Measurements from ENCODE around the gene KCNN1. TPM values are rescaled to one million over a fixed set of nuclear protein-coding genes. Genes with fewer than 3 reads are reported as not detected.

Gene KCNN1
- total RNA-seq, 2 donors from 2014 or later: 0.56 to 0.63 TPM

DNA sequence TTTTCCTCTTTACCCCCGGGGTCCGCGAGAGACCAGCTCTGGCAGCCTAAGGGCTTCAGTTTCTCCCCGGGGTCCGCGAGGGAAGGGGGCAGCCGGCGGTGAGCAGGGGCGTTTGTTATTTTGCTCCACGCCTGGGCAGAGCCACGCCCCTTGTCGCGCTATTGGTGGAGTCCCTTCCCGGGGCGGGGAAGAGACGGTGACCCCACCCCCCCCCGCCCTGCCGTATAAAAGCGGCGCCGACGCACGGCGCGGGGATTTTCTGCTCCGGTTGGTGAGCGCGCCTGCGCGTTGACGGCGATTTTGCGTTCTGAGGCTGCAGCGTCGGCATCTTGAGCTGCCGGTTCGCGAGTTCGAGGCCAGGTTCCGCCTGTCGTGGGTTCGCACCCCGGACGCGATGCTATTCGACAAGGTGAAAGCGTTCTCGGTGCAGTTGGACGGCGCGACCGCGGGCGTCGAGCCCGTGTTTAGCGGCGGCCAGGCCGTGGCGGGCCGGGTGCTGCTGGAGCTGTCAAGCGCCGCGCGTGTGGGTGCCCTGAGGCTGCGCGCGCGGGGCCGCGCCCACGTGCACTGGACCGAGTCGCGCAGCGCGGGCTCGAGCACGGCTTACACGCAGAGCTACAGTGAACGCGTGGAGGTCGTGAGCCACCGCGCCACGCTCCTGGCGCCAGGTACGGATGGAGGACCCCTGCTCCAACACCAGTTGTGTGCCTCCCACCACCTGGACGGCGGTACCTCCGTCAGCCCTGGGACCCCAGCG, 41.2 kb downstream of the KCNN1 start, which contains the start of gene ARRDC2:
Gene ARRDC2 (plus strand): TSS at position 254 of the 757 bp plus-strand sequence. CDS start 141 bp downstream, at position 395.
- TF ChIP-seq, protein P1, sequence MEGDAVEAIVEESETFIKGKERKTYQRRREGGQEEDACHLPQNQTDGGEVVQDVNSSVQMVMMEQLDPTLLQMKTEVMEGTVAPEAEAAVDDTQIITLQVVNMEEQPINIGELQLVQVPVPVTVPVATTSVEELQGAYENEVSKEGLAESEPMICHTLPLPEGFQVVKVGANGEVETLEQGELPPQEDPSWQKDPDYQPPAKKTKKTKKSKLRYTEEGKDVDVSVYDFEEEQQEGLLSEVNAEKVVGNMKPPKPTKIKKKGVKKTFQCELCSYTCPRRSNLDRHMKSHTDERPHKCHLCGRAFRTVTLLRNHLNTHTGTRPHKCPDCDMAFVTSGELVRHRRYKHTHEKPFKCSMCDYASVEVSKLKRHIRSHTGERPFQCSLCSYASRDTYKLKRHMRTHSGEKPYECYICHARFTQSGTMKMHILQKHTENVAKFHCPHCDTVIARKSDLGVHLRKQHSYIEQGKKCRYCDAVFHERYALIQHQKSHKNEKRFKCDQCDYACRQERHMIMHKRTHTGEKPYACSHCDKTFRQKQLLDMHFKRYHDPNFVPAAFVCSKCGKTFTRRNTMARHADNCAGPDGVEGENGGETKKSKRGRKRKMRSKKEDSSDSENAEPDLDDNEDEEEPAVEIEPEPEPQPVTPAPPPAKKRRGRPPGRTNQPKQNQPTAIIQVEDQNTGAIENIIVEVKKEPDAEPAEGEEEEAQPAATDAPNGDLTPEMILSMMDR (IDR thresholded peaks at IDR 0.05): no peak
- no peaks in the 10 kb centered on the region for H3K9me3 ChIP-seq
- H3K4me1 ChIP-seq: peaks cover 0 to 39% of the 10 kb centered on the region in 2 donors
- H3K36me3 ChIP-seq: peaks cover 46% of the 10 kb centered on the region
- peak within 1 kb of the TSS; percentile 90 to 92 for H3K27ac ChIP-seq
- peak; percentile 95 for DNase-seq (ENCODE audit: low spot score)
- H3K27me3 ChIP-seq: no peaks in the 10 kb centered on the region
- H3K4me3 ChIP-seq: peak within 1 kb of the TSS; percentile 42 to 67

DNA sequence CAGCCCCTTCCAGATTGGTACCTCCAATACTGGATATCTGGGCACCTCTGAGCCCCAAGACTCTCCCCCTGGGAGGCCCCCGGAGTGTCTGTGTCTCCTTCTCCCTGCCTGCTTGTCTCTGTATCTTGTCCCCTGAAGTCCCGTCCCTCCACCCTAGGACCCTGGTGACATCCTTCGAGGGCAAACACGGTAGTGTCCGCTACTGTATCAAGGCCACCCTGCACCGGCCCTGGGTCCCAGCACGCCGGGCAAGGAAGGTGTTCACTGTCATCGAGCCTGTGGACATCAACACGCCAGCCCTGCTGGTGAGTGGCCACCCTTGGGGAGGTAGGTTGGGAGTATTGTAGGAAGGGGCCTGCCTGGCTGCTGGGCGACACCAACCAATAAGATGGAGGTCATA, 41.9 kb downstream of the KCNN1 start:
- Histone ChIP-seq H3K36me3 (peaks cover 53% of the 10 kb centered on the region), H3K4me3 (peak overlapping the region; percentile 42 to 67), H3K9me3 (no peaks in the 10 kb centered on the region), H3K27ac (peak overlapping the region; percentile 90 to 92), H3K4me1 (peaks cover 0 to 46% of the 10 kb centered on the region in 2 donors), H3K27me3 (no peaks in the 10 kb centered on the region)
- TF ChIP-seq, protein P1 (IDR thresholded peaks at IDR 0.05): no peak
- DNase-seq (ENCODE audit: low spot score): no peak

DNA sequence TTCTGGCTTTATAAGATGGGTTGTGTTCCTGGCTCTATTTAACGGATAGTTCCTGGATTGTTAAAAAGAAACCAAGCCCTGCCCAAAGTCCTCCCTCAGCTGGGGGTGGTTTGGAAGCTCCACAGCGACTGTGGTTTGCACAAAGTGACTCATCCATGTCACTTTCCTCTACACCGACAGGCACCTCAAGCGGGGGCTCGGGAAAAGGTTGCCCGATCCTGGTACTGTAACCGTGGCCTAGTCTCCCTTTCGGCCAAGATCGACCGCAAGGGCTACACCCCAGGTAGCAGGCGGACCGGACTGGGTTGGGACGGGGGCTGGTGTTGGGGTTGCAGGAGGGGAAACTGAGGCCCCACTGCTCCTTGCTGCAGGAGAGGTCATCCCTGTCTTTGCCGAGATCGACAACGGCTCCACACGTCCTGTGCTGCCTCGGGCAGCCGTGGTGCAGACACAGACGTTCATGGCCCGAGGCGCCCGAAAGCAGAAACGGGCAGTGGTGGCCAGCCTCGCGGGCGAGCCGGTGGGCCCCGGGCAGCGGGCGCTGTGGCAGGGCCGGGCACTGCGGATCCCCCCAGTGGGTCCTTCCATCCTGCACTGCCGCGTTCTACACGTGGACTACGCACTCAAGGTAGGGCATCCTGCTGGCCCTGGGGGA, 42.6 kb downstream of the KCNN1 start:
- H3K27ac ChIP-seq: peak overlapping the region; percentile 90 to 92
- DNase-seq (ENCODE audit: low spot score): no peak
- peaks cover 57% of the 10 kb centered on the region for H3K36me3 ChIP-seq
- H3K4me3 ChIP-seq: peak overlapping the region; percentile 42 to 67
- H3K4me1 ChIP-seq: peaks cover 0 to 51% of the 10 kb centered on the region in 2 donors
- TF ChIP-seq, protein P1 (IDR thresholded peaks at IDR 0.05): no peak
- no peaks in the 10 kb centered on the region for H3K27me3 ChIP-seq
- H3K9me3 ChIP-seq: no peaks in the 10 kb centered on the region

DNA sequence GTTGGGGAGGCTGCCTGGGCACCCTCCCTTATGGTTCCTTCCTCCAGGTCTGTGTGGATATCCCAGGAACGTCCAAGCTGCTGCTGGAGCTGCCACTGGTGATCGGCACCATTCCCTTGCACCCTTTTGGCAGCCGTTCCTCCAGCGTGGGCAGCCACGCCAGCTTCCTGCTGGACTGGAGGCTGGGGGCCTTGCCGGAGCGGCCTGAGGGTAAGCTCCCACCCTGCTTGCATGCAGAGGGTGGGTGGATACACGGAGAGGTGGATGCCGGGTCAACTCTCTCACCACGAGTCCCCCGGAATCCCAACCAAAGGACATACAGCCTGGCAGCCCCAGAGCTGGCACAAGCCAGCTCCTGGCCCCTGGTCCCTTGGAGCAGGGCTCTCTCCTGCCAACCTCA, 43.2 kb downstream of the KCNN1 start:
- H3K4me3 ChIP-seq: peak overlapping the region in 1 of 2 donors; percentile 67
- H3K9me3 ChIP-seq: no peaks in the 10 kb centered on the region
- H3K27me3 ChIP-seq: no peaks in the 10 kb centered on the region
- peak overlapping the region in 1 of 2 donors; percentile 90 for H3K27ac ChIP-seq
- H3K36me3 ChIP-seq: peaks cover 63% of the 10 kb centered on the region
- no peak for DNase-seq (ENCODE audit: low spot score)
- TF ChIP-seq, protein P1 (IDR thresholded peaks at IDR 0.05): no peak
- peaks cover 0 to 51% of the 10 kb centered on the region in 2 donors for H3K4me1 ChIP-seq

DNA sequence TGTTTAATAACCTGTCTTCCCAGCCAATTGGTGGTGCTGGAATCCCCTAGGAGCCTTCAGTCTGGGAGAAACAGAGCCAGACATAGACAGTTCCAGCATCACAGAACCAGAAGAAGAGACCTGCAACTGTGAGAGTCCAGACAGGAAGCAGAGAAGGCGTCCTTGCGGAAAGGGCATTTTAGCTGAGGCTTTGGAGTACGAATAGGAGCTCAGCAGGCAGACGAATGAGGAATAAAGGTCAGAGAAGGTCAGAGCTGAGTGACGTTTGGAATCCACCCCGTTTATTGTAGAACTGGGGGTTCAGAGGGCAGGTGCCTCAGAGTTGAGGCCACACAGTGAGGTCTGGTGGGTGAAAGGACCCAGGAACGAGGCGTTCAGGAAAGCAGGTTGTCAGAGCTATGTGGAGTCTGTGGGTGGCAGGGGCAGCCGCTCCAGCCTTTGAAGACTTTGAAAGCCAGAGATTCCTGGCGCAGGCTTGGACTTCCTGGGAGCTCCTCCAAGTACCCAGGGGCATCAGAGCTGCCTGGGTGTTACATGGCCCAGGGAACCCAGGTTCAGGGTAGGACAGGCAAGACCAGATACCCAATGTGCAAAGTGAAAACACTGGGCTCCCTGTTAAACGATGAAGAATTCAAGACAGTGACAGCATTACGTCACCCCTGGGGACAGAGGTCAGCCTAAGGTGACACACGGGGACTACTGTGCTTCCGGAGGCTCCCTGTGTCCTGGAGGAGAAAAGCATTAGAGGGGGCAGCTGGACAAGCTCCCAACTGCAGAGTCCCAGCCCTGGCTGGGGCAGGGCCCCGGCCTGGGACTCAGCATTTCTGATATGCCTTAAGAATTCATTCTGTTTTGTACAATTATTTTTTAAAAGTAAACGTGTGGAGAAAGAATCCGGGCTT, 46.6 kb downstream of the KCNN1 start:
- TF ChIP-seq, protein P1 (IDR thresholded peaks at IDR 0.05): no peak
- H3K4me1 ChIP-seq: peaks cover 0 to 67% of the 10 kb centered on the region in 2 donors
- peak overlapping the region; percentile 56 to 93 for H3K27ac ChIP-seq
- no peak for DNase-seq (ENCODE audit: low spot score)
- no peaks in the 10 kb centered on the region for H3K9me3 ChIP-seq
- no peaks in the 10 kb centered on the region for H3K27me3 ChIP-seq
- H3K4me3 ChIP-seq: no peak overlapping the region
- H3K36me3 ChIP-seq: peaks cover 64% of the 10 kb centered on the region
